Neural cell (in vitro differentiated cells): ENCODE data around the gene TBC1D22B. TPM values are rescaled to one million over a fixed set of nuclear protein-coding genes. Genes with fewer than 3 reads are reported as not detected.

Experiments
- H2AFZ ChIP-seq: fragments of 200-600, 300-800 bp; sonication (generic), shearing (Covaris generic); 2 replicates; pipeline ENCODE4 v1.6.0; 2014; ENCODE audit warnings: low read depth, mild to moderate bottlenecking, antibody characterized with exemption, low read length, moderate library complexity
- H3F3A ChIP-seq: fragments of 200-600 bp; shearing (Covaris generic); 2 replicates; pipeline ENCODE4 v1.6.1; 2016; ENCODE audit warnings: mild to moderate bottlenecking, moderate library complexity, mixed read lengths, antibody characterized with exemption, low read length; ENCODE audit not compliant: insufficient read depth, poor library complexity, severe bottlenecking
- H3K27ac ChIP-seq: fragments of 200-600, 300-800 bp; sonication (generic), shearing (Covaris generic); 2 replicates; pipeline ENCODE4 v1.5.1; 2014; ENCODE audit warnings: mild to moderate bottlenecking, low read length, moderate library complexity
- H3K27me3 ChIP-seq: fragments of 300-800, 200-600 bp; sonication (generic), shearing (Covaris generic); 2 replicates; pipeline ENCODE4 v1.6.0; 2014; ENCODE audit warnings: mild to moderate bottlenecking, low read depth, low read length, moderate library complexity; ENCODE audit not compliant: insufficient read depth
- H3K36me3 ChIP-seq: fragments of 300-800, 200-600 bp; sonication (generic), shearing (Covaris generic); 2 replicates; pipeline ENCODE4 v1.5.1; 2014; ENCODE audit warnings: mild to moderate bottlenecking, antibody characterized with exemption, low read length, moderate library complexity; ENCODE audit not compliant: insufficient read depth
- H3K4me2 ChIP-seq: fragments of 300-800, 200-600 bp; sonication (generic), shearing (Covaris generic); 2 replicates; pipeline ENCODE4 v1.6.0; 2014; ENCODE audit warnings: mild to moderate bottlenecking, low read length
- H3K4me3 ChIP-seq: fragments of 300-800, 200-600 bp; sonication (generic), shearing (Covaris generic); 2 replicates; pipeline ENCODE4 v1.5.1; 2014; ENCODE audit warnings: mild to moderate bottlenecking, low read length, moderate library complexity
- H3K79me2 ChIP-seq: fragments of 200-600 bp; shearing (Covaris generic); replicated peaks from 2 replicates; pipeline ENCODE4 v1.6.0; 2014; ENCODE audit warnings: mild to moderate bottlenecking, low read length, moderate library complexity; ENCODE audit not compliant: insufficient read depth
- H3K9ac ChIP-seq: fragments of 300-800, 200-600 bp; sonication (generic), shearing (Covaris generic); 2 replicates; pipeline ENCODE4 v1.6.1; 2016; ENCODE audit warnings: mild to moderate bottlenecking, low read length, mixed read lengths
- H3K9me2 ChIP-seq: fragments of 200-600 bp; shearing (Covaris generic); 2 replicates; pipeline ENCODE4 v1.6.1; 2016; ENCODE audit warnings: mild to moderate bottlenecking, low read length, mixed read lengths; ENCODE audit not compliant: insufficient read depth
- H3K9me3 ChIP-seq: fragments of 200-600, 300-800 bp; sonication (generic), shearing (Covaris generic); 2 replicates; pipeline ENCODE4 v1.6.1; 2016; ENCODE audit warnings: mild to moderate bottlenecking, mixed run types, low read length, moderate library complexity, mixed read lengths
- H4K20me1 ChIP-seq: fragments of 200-600 bp; shearing (Covaris generic); 2 replicates; pipeline ENCODE4 v1.6.1; 2016; ENCODE audit warnings: mild to moderate bottlenecking, mixed run types; ENCODE audit not compliant: insufficient read depth
- EP300 ChIP-seq: fragments of 450-650 bp; conservative IDR thresholded peaks from 2 replicates; pipeline ENCODE4 v1.6.1; 2014; ENCODE audit warnings: antibody characterized with exemption, mild to moderate bottlenecking, moderate library complexity; ENCODE audit not compliant: poor library complexity, severe bottlenecking
- EZH2 ChIP-seq: fragments of 200-600, 300-800 bp; shearing (Covaris generic), sonication (generic); IDR thresholded peaks from 2 replicates; pipeline ENCODE4 v1.6.1; 2014; ENCODE audit warnings: antibody characterized with exemption, low read length, borderline replicate concordance, mild to moderate bottlenecking; ENCODE audit not compliant: insufficient read depth, poor library complexity, severe bottlenecking
- MXI1 ChIP-seq: fragments of 450-650 bp; conservative IDR thresholded peaks from 2 replicates; pipeline ENCODE4 v1.6.1; 2014; ENCODE audit warnings: antibody characterized with exemption, mild to moderate bottlenecking; ENCODE audit not compliant: poor library complexity, severe bottlenecking
- POLR2AphosphoS5 ChIP-seq: IDR thresholded peaks from 2 replicates; pipeline ENCODE4 v1.6.1; 2012
- RAD21 ChIP-seq: fragments of 450-650 bp; conservative IDR thresholded peaks from 2 replicates; pipeline ENCODE4 v1.6.1; 2014; ENCODE audit warnings: antibody characterized with exemption, mild to moderate bottlenecking, moderate library complexity
- REST ChIP-seq: IDR thresholded peaks from 2 replicates; pipeline ENCODE4 v1.6.1; 2012; ENCODE audit warnings: borderline replicate concordance
- SMC3 ChIP-seq: fragments of 450-650 bp; conservative IDR thresholded peaks from 2 replicates; pipeline ENCODE4 v1.6.1; 2014; ENCODE audit warnings: antibody characterized with exemption, mild to moderate bottlenecking, moderate library complexity; ENCODE audit not compliant: poor library complexity
- TAF1 ChIP-seq: IDR thresholded peaks from 2 replicates; pipeline ENCODE4 v1.6.1; 2012; ENCODE audit warnings: low read depth
- polyA plus RNA-seq: library from polyadenylated mRNA; depleted of rRNA; stranded (reverse); fragments of >200 nt; gene quantifications from 2 replicates; pipeline ENCODE4 v1.2.3, GENCODE V29; 2014
- TF ChIP-seq, protein P1 (sequence below): fragments of 450-650 bp; IDR thresholded peaks from 2 replicates; pipeline ENCODE4 v1.5.1; 2014; ENCODE audit warnings: antibody characterized with exemption, mild to moderate bottlenecking, moderate library complexity; ENCODE audit not compliant: poor library complexity, severe bottlenecking

TBC1D22B gene
- polyA plus RNA-seq, 1 donor from 2014 or later = 10.6 TPM

DNA sequence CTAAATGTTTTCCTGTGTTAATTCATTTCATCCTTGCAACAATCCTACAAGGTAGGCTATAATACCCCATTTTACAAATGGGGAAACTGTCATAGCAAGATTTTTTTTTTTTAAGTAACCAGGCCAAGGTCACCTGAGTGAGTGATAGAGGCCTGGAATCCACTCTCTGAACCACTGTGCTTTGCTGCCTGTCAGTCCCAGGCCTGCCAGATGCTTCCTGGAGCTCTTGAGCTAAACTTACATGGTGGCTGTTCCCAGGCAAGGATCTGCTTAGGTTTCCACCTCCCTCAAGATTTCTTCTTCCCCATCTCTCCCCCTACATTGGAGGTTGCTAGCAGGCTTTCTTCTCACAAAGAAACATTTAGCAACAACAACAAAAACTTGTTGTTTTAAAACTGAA is 63.5 kb downstream of the TBC1D22B start:
- H3K4me3 ChIP-seq = no peak overlapping the region
- H3K27ac ChIP-seq = no peak overlapping the region
- no peaks in the 10 kb centered on the region for H3K9me3 ChIP-seq
- no peak overlapping the region for H3K9ac ChIP-seq
- no peaks in the 10 kb centered on the region for H3K79me2 ChIP-seq
- H4K20me1 ChIP-seq = no peaks in the 10 kb centered on the region
- no peak overlapping the region for H2AFZ ChIP-seq
- H3K4me2 ChIP-seq = no peak overlapping the region
- H3K9me2 ChIP-seq = no peaks in the 10 kb centered on the region
- no peaks in the 10 kb centered on the region for H3K27me3 ChIP-seq
- no peaks in the 10 kb centered on the region for H3K36me3 ChIP-seq
- TF ChIP-seq, protein P1, sequence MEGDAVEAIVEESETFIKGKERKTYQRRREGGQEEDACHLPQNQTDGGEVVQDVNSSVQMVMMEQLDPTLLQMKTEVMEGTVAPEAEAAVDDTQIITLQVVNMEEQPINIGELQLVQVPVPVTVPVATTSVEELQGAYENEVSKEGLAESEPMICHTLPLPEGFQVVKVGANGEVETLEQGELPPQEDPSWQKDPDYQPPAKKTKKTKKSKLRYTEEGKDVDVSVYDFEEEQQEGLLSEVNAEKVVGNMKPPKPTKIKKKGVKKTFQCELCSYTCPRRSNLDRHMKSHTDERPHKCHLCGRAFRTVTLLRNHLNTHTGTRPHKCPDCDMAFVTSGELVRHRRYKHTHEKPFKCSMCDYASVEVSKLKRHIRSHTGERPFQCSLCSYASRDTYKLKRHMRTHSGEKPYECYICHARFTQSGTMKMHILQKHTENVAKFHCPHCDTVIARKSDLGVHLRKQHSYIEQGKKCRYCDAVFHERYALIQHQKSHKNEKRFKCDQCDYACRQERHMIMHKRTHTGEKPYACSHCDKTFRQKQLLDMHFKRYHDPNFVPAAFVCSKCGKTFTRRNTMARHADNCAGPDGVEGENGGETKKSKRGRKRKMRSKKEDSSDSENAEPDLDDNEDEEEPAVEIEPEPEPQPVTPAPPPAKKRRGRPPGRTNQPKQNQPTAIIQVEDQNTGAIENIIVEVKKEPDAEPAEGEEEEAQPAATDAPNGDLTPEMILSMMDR = no peak
- no peak for TF ChIP-seq MXI1
- TF ChIP-seq TAF1 = no peak
- no peak for TF ChIP-seq RAD21
- TF ChIP-seq EZH2 = no peak
- TF ChIP-seq EP300 = no peak
- TF ChIP-seq POLR2AphosphoS5 = no peak
- TF ChIP-seq SMC3 = no peak
- TF ChIP-seq REST = no peak
- no peaks in the 10 kb centered on the region for H3F3A ChIP-seq

DNA sequence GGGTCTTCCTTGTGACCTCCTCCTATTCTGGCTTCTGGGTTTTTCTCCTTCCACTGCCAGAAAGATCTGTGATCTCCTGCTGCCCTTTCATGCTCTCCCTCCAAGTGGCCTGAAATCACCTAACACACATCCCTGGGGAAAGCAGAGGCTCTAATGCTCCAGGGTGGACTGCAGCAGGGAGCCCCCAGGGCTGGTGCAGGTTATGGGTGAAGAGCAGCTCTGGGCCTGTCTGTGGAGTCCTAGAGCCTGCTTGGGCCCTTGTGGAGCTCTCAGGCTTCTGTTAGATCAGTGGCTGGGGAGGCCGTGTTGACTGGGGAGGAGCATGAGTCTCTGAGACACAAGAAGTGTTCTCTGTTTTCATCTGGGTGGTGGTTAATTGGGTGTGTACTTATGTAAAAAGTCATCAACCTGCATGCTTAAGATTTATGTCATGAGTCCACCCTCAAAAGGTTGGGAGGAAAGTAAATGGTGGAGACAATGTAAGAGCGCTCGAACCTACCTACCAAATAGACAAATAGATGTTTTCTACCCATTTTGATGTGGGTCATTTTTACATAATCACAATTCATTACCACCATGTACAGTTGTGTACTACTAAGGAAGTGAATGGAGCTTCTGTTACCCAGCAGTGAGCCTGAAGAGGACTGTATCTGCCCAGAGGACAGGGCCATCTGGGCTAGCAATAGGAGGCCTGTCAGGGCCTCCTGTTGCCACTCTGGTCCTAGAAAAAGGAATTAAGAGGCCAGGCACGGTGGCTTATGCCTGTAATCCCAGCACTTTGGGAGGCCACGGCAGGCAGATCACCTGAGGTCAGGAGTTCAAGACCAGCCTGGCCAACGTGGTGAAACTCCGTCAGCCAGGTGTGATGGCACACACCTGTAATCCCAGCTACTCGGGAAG is 64.2 kb downstream of the TBC1D22B start:
- H3K4me2 ChIP-seq = no peak overlapping the region
- no peaks in the 10 kb centered on the region for H3K79me2 ChIP-seq
- H3K36me3 ChIP-seq = no peaks in the 10 kb centered on the region
- H3F3A ChIP-seq = no peaks in the 10 kb centered on the region
- H3K9me3 ChIP-seq = no peaks in the 10 kb centered on the region
- no peaks in the 10 kb centered on the region for H3K27me3 ChIP-seq
- TF ChIP-seq EP300 = no peak
- no peak for TF ChIP-seq MXI1
- no peak for TF ChIP-seq REST
- no peak for TF ChIP-seq TAF1
- TF ChIP-seq POLR2AphosphoS5 = no peak
- no peak for TF ChIP-seq RAD21
- TF ChIP-seq, protein P1 = no peak
- TF ChIP-seq SMC3 = no peak
- no peak for TF ChIP-seq EZH2
- no peak overlapping the region for H2AFZ ChIP-seq
- no peaks in the 10 kb centered on the region for H3K9me2 ChIP-seq
- no peaks in the 10 kb centered on the region for H4K20me1 ChIP-seq
- no peak overlapping the region for H3K27ac ChIP-seq
- no peak overlapping the region for H3K9ac ChIP-seq
- no peak overlapping the region for H3K4me3 ChIP-seq
